ENCODE results near the gene GALNT2. TPM values are rescaled to one million over a fixed set of nuclear protein-coding genes. Genes with fewer than 3 reads are reported as not detected.
A peak's percentile ranks its signal among the peaks of the same experiment; 100 is the strongest.

Gene GALNT2
- total RNA-seq, 1 experiment from 2014 or later: 114 TPM

- peaks cover 17% of the 10 kb centered on the region for H3K36me3 Mint-ChIP-seq (ENCODE audit: insufficient read depth, unreplicated experiment)
- no peaks in the 10 kb centered on the region for H3K9me3 Mint-ChIP-seq (ENCODE audit: unreplicated experiment)
- peaks cover 49% of the 10 kb centered on the region for H3K4me1 Mint-ChIP-seq (ENCODE audit: insufficient read depth, unreplicated experiment)
- ChIA-PET POLR2A (interaction anchor here (0.6 to 2.7 kb wide), 2 partner anchors 15 to 218 kb away, joined by 3 to 32 read pairs; no protein-coding TSS in a partner anchor), CTCF (interaction anchor here (0.6 to 1.3 kb wide), 7 partner anchors 11 to 1159 kb away, joined by 3 to 5 read pairs (median 4); no protein-coding TSS in a partner anchor)
- H3K27ac Mint-ChIP-seq (ENCODE audit: low read depth, unreplicated experiment): peak overlapping the region; percentile 87
- intact Hi-C loops (cut with micrococcal nuclease): no loop called here
- no peaks in the 10 kb centered on the region for H3K27me3 Mint-ChIP-seq (ENCODE audit: insufficient read depth, unreplicated experiment)
- TF ChIP-seq CTCF (IDR thresholded peaks at IDR 0.05; ENCODE audit: unreplicated experiment): no peak
- DNase-seq (ENCODE audit: unreplicated experiment): no peak
- no TSS peak for BruUV-seq (replicated peaks)
- no peak overlapping the region for H3K4me3 Mint-ChIP-seq (ENCODE audit: unreplicated experiment)
Observed at GRCh38 chr1:230120289-230120920, 53.4 kb downstream of the GALNT2 start.

GRCh38 chr1:230120921-230121381 is 53.9 kb downstream of the GALNT2 start:
- no peaks in the 10 kb centered on the region for H3K9me3 Mint-ChIP-seq (ENCODE audit: unreplicated experiment)
- H3K4me1 Mint-ChIP-seq (ENCODE audit: insufficient read depth, unreplicated experiment): peaks cover 54% of the 10 kb centered on the region
- BruUV-seq (replicated peaks): no TSS peak
- intact Hi-C loops (cut with micrococcal nuclease): no loop called here
- DNase-seq (ENCODE audit: unreplicated experiment): peak; percentile 72
- H3K4me3 Mint-ChIP-seq (ENCODE audit: unreplicated experiment): no peak overlapping the region
- ChIA-PET POLR2A (interaction anchor here (1.7 to 2.7 kb wide), 3 partner anchors 9 to 16 kb away, joined by 6 to 32 read pairs (median 13); no protein-coding TSS in a partner anchor), CTCF (interaction anchor here (0.6 to 1.3 kb wide), 8 partner anchors 11 to 1158 kb away, joined by 3 to 5 read pairs (median 4); no protein-coding TSS in a partner anchor)
- no peaks in the 10 kb centered on the region for H3K27me3 Mint-ChIP-seq (ENCODE audit: insufficient read depth, unreplicated experiment)
- H3K27ac Mint-ChIP-seq (ENCODE audit: low read depth, unreplicated experiment): peak overlapping the region; percentile 87
- TF ChIP-seq CTCF (IDR thresholded peaks at IDR 0.05; ENCODE audit: unreplicated experiment): peak; percentile 74
- H3K36me3 Mint-ChIP-seq (ENCODE audit: insufficient read depth, unreplicated experiment): peaks cover 17% of the 10 kb centered on the region

GRCh38 chr1:230121950-230122349 is 54.9 kb downstream of the GALNT2 start:
- peaks cover 21% of the 10 kb centered on the region for H3K36me3 Mint-ChIP-seq (ENCODE audit: insufficient read depth, unreplicated experiment)
- no TSS peak for BruUV-seq (replicated peaks)
- no peak for TF ChIP-seq CTCF (IDR thresholded peaks at IDR 0.05; ENCODE audit: unreplicated experiment)
- H3K27me3 Mint-ChIP-seq (ENCODE audit: insufficient read depth, unreplicated experiment): no peaks in the 10 kb centered on the region
- ChIA-PET POLR2A (interaction anchor here (0.5 to 2.7 kb wide), 13 partner anchors 8 to 235 kb away, joined by 3 to 32 read pairs (median 6); partner anchors contain the start of gene GALNT2), CTCF (interaction anchor here (0.6 to 2.0 kb wide), 10 partner anchors 8 to 449 kb away, joined by 3 to 8 read pairs (median 4); no protein-coding TSS in a partner anchor)
- H3K9me3 Mint-ChIP-seq (ENCODE audit: unreplicated experiment): no peaks in the 10 kb centered on the region
- peak overlapping the region; percentile 87 for H3K27ac Mint-ChIP-seq (ENCODE audit: low read depth, unreplicated experiment)
- peaks cover 64% of the 10 kb centered on the region for H3K4me1 Mint-ChIP-seq (ENCODE audit: insufficient read depth, unreplicated experiment)
- intact Hi-C loops (cut with micrococcal nuclease): no loop called here
- peak overlapping the region; percentile 9 for H3K4me3 Mint-ChIP-seq (ENCODE audit: unreplicated experiment)
- no peak for DNase-seq (ENCODE audit: unreplicated experiment)
